ENCODE measurements around the gene BAIAP3. TPM values are rescaled to one million over a fixed set of nuclear protein-coding genes. Genes with fewer than 3 reads are reported as not detected.

BAIAP3 gene
- total RNA-seq, 1 experiment from 2014 or later: not detected

- H3K4me2 ChIP-seq (ENCODE audit: low read depth, low read length, poor library complexity, severe bottlenecking): no peak overlapping the region
- peaks cover 25% of the 10 kb centered on the region for H4K20me1 ChIP-seq (ENCODE audit: insufficient read depth, low read depth, low read length)
- H3K36me3 ChIP-seq (ENCODE audit: insufficient read depth, low read length): peaks cover 36% of the 10 kb centered on the region
- no peaks in the 10 kb centered on the region for H3K9me3 ChIP-seq (ENCODE audit: low read length)
- DNase-seq: no peak
- no peak overlapping the region for H3K9ac ChIP-seq (ENCODE audit: low read length)
- no peak overlapping the region for H3K4me3 ChIP-seq (ENCODE audit: low read length)
- no peak overlapping the region for H2AFZ ChIP-seq (ENCODE audit: low read length)
- no peaks in the 10 kb centered on the region for H3K27me3 ChIP-seq (ENCODE audit: low read length)
- H3K9me2 ChIP-seq (replicated peaks; ENCODE audit: insufficient read depth, low read length): no peaks in the 10 kb centered on the region
- peaks cover 32% of the 10 kb centered on the region for H3K79me2 ChIP-seq (ENCODE audit: low read length)
- H3K4me1 ChIP-seq (ENCODE audit: low read length): no peaks in the 10 kb centered on the region
- no peak overlapping the region for H3K27ac ChIP-seq (ENCODE audit: low read length)
Observed at GRCh38 chr16:1318268-1318545, 15.2 kb upstream of the BAIAP3 start.

GRCh38 chr16:1319041-1319440 lies 14.4 kb upstream of the BAIAP3 start:
- Histone ChIP-seq H3K4me1 (ENCODE audit: low read length) (no peaks in the 10 kb centered on the region), H3K4me3 (ENCODE audit: low read length) (no peak overlapping the region), H3K79me2 (ENCODE audit: low read length) (peaks cover 25% of the 10 kb centered on the region), H2AFZ (ENCODE audit: low read length) (no peak overlapping the region), H3K9me2 (replicated peaks; ENCODE audit: insufficient read depth, low read length) (no peaks in the 10 kb centered on the region), H3K36me3 (ENCODE audit: insufficient read depth, low read length) (peaks cover 32% of the 10 kb centered on the region), H3K27me3 (ENCODE audit: low read length) (no peaks in the 10 kb centered on the region), H3K9ac (ENCODE audit: low read length) (no peak overlapping the region), H3K4me2 (ENCODE audit: low read depth, low read length, poor library complexity, severe bottlenecking) (no peak overlapping the region), H4K20me1 (ENCODE audit: insufficient read depth, low read depth, low read length) (peaks cover 18% of the 10 kb centered on the region), H3K9me3 (ENCODE audit: low read length) (no peaks in the 10 kb centered on the region), H3K27ac (ENCODE audit: low read length) (no peak overlapping the region)
- DNase-seq: no peak

GRCh38 chr16:1320097-1320496 lies 13.3 kb upstream of the BAIAP3 start:
- no peaks in the 10 kb centered on the region for H3K4me1 ChIP-seq (ENCODE audit: low read length)
- no peak overlapping the region for H3K9ac ChIP-seq (ENCODE audit: low read length)
- no peak overlapping the region for H3K27ac ChIP-seq (ENCODE audit: low read length)
- H3K36me3 ChIP-seq (ENCODE audit: insufficient read depth, low read length): peaks cover 31% of the 10 kb centered on the region
- peaks cover 15% of the 10 kb centered on the region for H3K79me2 ChIP-seq (ENCODE audit: low read length)
- no peaks in the 10 kb centered on the region for H3K9me2 ChIP-seq (replicated peaks; ENCODE audit: insufficient read depth, low read length)
- H3K4me3 ChIP-seq (ENCODE audit: low read length): no peak overlapping the region
- DNase-seq: no peak
- no peak overlapping the region for H3K4me2 ChIP-seq (ENCODE audit: low read depth, low read length, poor library complexity, severe bottlenecking)
- H3K27me3 ChIP-seq (ENCODE audit: low read length): no peaks in the 10 kb centered on the region
- H2AFZ ChIP-seq (ENCODE audit: low read length): no peak overlapping the region
- no peaks in the 10 kb centered on the region for H3K9me3 ChIP-seq (ENCODE audit: low read length)
- peaks cover 13% of the 10 kb centered on the region for H4K20me1 ChIP-seq (ENCODE audit: insufficient read depth, low read depth, low read length)

DNA sequence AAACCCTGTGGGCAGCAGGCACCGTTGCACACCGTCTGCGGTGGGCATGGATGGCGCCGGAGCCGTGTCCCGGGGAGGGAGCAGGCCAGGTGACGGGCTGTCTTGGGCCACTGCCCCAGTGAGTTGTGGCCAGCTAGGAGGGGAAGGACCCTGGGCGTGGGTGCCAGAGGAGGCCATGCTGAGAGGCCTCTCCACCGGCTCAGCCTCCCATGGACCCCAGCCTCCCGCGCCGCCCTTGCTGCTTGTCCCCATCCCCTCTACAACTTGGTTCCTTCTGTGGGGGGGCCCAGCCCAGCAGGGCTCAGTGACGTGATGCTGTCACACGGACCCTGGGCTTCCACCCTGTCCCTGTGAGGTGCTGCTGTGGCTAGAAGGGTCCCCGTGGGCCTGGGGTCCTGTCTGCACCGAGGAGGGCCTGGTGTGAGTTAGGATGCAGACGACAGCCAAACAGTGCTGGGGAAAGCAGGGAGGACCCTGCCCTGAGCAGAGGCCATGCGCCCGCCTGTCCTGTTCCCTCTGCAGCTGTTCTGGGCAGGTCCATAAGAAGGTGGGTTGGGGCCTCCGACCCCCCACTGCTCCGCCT lies 12.7 kb upstream of the BAIAP3 start:
- no peaks in the 10 kb centered on the region for H3K9me3 ChIP-seq (ENCODE audit: low read length)
- no peak overlapping the region for H3K9ac ChIP-seq (ENCODE audit: low read length)
- no peak overlapping the region for H2AFZ ChIP-seq (ENCODE audit: low read length)
- H3K79me2 ChIP-seq (ENCODE audit: low read length): peaks cover 8% of the 10 kb centered on the region; the same call in 1 of the 2 replicates
- no peak for DNase-seq
- no peak overlapping the region for H3K4me2 ChIP-seq (ENCODE audit: low read depth, low read length, poor library complexity, severe bottlenecking)
- no peaks in the 10 kb centered on the region for H3K9me2 ChIP-seq (replicated peaks; ENCODE audit: insufficient read depth, low read length)
- H3K27me3 ChIP-seq (ENCODE audit: low read length): no peaks in the 10 kb centered on the region
- H3K4me3 ChIP-seq (ENCODE audit: low read length): no peak overlapping the region
- no peaks in the 10 kb centered on the region for H3K4me1 ChIP-seq (ENCODE audit: low read length)
- no peak overlapping the region for H3K27ac ChIP-seq (ENCODE audit: low read length)
- peaks cover 27% of the 10 kb centered on the region for H3K36me3 ChIP-seq (ENCODE audit: insufficient read depth, low read length)
- peaks cover 13% of the 10 kb centered on the region for H4K20me1 ChIP-seq (ENCODE audit: insufficient read depth, low read depth, low read length)

DNA sequence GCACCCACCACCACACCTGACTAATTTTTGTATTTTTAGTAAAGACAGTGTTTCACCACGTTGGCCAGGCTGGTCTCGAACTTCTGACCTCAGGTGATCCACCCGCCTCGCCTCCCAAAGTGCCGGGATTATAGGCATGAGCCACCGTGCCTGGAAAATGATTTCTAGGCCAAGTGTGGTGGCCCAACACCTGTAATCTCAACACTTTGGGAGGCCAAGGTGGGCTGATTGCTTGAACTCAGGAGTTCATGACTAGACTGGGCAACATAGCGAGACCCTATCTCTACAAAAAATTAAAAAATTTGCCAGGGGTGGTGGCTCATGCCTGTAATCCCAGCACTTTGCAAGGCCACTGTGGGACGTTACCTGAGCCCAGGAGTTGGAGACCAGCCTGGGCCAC lies 11.0 kb upstream of the BAIAP3 start:
- Histone ChIP-seq H3K36me3 (ENCODE audit: insufficient read depth, low read length) (peaks cover 17% of the 10 kb centered on the region), H3K27me3 (ENCODE audit: low read length) (no peaks in the 10 kb centered on the region), H4K20me1 (ENCODE audit: insufficient read depth, low read depth, low read length) (peaks cover 10% of the 10 kb centered on the region), H3K79me2 (ENCODE audit: low read length) (peaks cover under 1% of the 10 kb centered on the region; the same call in 1 of the 2 replicates), H3K9ac (ENCODE audit: low read length) (no peak overlapping the region), H3K4me1 (ENCODE audit: low read length) (no peaks in the 10 kb centered on the region), H3K4me2 (ENCODE audit: low read depth, low read length, poor library complexity, severe bottlenecking) (no peak overlapping the region), H3K4me3 (ENCODE audit: low read length) (no peak overlapping the region), H3K9me2 (replicated peaks; ENCODE audit: insufficient read depth, low read length) (no peaks in the 10 kb centered on the region), H2AFZ (ENCODE audit: low read length) (no peak overlapping the region), H3K27ac (ENCODE audit: low read length) (no peak overlapping the region), H3K9me3 (ENCODE audit: low read length) (no peaks in the 10 kb centered on the region)
- no peak for DNase-seq

DNA sequence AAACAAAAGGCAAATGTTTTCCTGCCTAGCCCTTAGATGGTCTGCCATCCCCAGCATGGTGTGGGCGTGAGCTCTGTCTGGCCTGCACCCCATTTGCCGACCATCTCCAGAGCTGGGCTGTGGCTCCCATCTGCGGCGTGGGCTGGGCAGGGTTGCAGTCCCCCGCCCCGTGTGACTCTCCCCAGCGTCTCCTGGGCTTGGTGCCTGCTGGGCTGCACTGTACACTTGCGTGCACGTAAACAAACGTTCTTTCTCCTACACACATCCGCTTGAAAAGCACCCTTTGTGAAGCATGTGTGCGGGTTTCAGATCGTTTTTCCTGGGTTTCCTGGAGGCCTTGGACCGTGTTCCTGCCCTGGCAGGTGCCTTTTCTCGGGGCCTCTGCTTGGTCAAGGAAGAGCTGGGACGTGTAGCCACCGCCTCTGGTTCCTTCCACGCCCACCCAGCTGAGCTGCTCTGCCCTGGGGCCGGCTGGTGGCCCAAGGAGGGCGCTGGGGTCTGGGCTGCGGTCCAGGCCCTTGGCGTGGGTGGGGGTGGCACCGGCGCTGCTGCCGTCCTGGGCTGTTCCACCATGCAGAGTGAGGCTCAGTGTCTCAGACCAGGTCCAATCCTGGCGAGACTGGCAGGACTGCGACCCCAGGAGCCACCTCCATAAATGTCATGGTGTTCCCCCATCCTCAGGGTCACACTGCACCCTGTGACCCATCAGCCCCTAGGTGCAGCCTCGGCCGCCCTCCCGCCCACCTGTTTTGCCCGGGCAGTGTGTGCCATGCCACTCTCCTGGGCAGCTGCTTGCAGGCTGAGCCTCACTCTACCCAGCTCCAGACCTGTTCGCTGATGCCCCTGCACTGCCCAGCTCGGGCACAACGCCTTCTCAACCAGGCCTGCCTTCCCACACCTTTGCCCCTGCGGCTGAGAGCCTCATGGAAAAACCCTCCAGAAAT lies 9.9 kb upstream of the BAIAP3 start:
- DNase-seq: no peak
- no peak overlapping the region for H3K4me2 ChIP-seq (ENCODE audit: low read depth, low read length, poor library complexity, severe bottlenecking)
- no peaks in the 10 kb centered on the region for H3K9me3 ChIP-seq (ENCODE audit: low read length)
- no peak overlapping the region for H3K9ac ChIP-seq (ENCODE audit: low read length)
- H4K20me1 ChIP-seq (ENCODE audit: insufficient read depth, low read depth, low read length): peaks cover under 1% of the 10 kb centered on the region; the same call in 1 of the 2 replicates
- H3K27ac ChIP-seq (ENCODE audit: low read length): no peak overlapping the region
- no peak overlapping the region for H2AFZ ChIP-seq (ENCODE audit: low read length)
- peaks cover 6% of the 10 kb centered on the region; the same call in 1 of the 2 replicates for H3K36me3 ChIP-seq (ENCODE audit: insufficient read depth, low read length)
- H3K9me2 ChIP-seq (replicated peaks; ENCODE audit: insufficient read depth, low read length): no peaks in the 10 kb centered on the region
- H3K79me2 ChIP-seq (ENCODE audit: low read length): no peaks in the 10 kb centered on the region
- no peaks in the 10 kb centered on the region for H3K4me1 ChIP-seq (ENCODE audit: low read length)
- H3K27me3 ChIP-seq (ENCODE audit: low read length): no peaks in the 10 kb centered on the region
- no peak overlapping the region for H3K4me3 ChIP-seq (ENCODE audit: low read length)

DNA sequence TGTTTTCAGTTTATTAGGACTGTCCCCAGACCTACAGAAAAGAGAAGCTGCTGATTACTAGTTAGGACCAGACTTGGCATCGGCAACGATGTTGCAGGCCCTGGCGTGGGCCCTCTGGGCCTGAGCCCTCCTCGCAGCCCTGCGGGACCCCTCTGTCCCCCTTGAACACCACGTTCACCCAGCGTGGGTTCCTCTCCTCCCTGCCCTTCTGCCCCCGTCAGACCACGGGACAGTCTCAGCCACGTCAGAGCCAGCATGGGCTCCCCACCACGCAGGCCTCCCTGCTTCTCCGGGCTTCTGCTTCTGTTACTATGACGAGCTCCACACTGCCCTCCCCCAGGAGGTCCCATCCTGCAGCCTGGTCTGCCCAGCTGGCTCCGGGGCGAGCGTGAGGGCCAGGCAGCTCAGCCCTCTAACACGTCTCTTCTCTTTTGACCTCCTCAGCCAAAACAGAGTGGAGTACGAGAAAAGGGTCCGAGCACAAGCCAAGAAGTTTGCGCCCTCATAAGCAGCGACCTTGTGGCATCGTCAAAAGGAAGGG lies 9.1 kb upstream of the BAIAP3 start:
- H3K36me3 ChIP-seq (ENCODE audit: insufficient read depth, low read length): 0 out of 2 replicates have a peak, but pooled peaks cover 5% of the 10 kb centered on the region

DNA sequence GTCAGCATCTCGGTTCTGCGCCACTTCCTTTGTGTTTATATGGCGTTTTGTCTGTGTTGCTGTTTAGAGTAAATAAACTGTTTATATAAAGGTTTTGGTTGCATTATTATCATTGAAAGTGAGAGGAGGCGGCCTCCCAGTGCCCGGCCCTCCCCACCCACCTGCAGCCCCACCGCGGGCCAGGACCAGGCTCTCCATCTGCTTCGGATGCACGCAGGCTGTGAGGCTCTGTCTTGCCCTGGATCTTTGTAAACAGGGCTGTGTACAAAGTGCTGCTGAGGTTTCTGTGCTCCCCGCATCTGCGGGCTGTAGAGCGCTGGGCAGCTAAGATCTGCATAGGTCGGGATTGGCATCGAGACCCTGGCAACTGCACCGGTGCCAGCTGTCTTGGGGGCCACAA lies 8.2 kb upstream of the BAIAP3 start:
- Histone ChIP-seq H3K4me3 (ENCODE audit: low read length) (no peak overlapping the region), H3K4me2 (ENCODE audit: low read depth, low read length, poor library complexity, severe bottlenecking) (no peak overlapping the region), H3K9me2 (replicated peaks; ENCODE audit: insufficient read depth, low read length) (no peaks in the 10 kb centered on the region), H3K36me3 (ENCODE audit: insufficient read depth, low read length) (0 out of 2 replicates have a peak, but pooled peaks cover 3% of the 10 kb centered on the region), H2AFZ (ENCODE audit: low read length) (no peak overlapping the region), H3K27ac (ENCODE audit: low read length) (no peak overlapping the region), H3K9me3 (ENCODE audit: low read length) (peaks cover 4% of the 10 kb centered on the region), H4K20me1 (ENCODE audit: insufficient read depth, low read depth, low read length) (no peaks in the 10 kb centered on the region), H3K9ac (ENCODE audit: low read length) (no peak overlapping the region), H3K27me3 (ENCODE audit: low read length) (no peaks in the 10 kb centered on the region), H3K4me1 (ENCODE audit: low read length) (no peaks in the 10 kb centered on the region), H3K79me2 (ENCODE audit: low read length) (no peaks in the 10 kb centered on the region)
- no peak for DNase-seq

More for the DNA sequence above, 9.1 kb upstream of the BAIAP3 start:
- Histone ChIP-seq H4K20me1 (ENCODE audit: insufficient read depth, low read depth, low read length) (no peaks in the 10 kb centered on the region), H3K9me3 (ENCODE audit: low read length) (no peaks in the 10 kb centered on the region), H3K9ac (ENCODE audit: low read length) (no peak overlapping the region), H3K79me2 (ENCODE audit: low read length) (no peaks in the 10 kb centered on the region), H3K4me3 (ENCODE audit: low read length) (no peak overlapping the region), H3K4me1 (ENCODE audit: low read length) (no peaks in the 10 kb centered on the region), H3K4me2 (ENCODE audit: low read depth, low read length, poor library complexity, severe bottlenecking) (no peak overlapping the region), H3K27ac (ENCODE audit: low read length) (no peak overlapping the region), H3K27me3 (ENCODE audit: low read length) (no peaks in the 10 kb centered on the region), H2AFZ (ENCODE audit: low read length) (no peak overlapping the region), H3K9me2 (replicated peaks; ENCODE audit: insufficient read depth, low read length) (no peaks in the 10 kb centered on the region)
- no peak for DNase-seq
